ENCODE measurements around the gene MAP3K12. TPM values are rescaled to one million over a fixed set of nuclear protein-coding genes. Genes with fewer than 3 reads are reported as not detected.

Gene MAP3K12
- total and polyA plus RNA-seq, 2 experiments from 2014 or later = 6.6 to 17.9 TPM

- Histone ChIP-seq H3K36me3 (ENCODE audit: insufficient read depth) (peaks cover 28% of the 10 kb centered on the region), H3K9me2 (ENCODE audit: insufficient read depth) (no peaks in the 10 kb centered on the region), H3F3A (replicated peaks; ENCODE audit: low read depth) (peaks cover 24% of the 10 kb centered on the region), H3K4me3 (no peak overlapping the region), H3K27ac (ENCODE audit: low read depth) (peak overlapping the region; percentile 79; the same call in 1 of the 2 replicates), H2AFZ (no peak overlapping the region), H3K79me2 (replicated peaks; ENCODE audit: insufficient read depth) (peaks cover 38% of the 10 kb centered on the region), H3K27me3 (ENCODE audit: insufficient read depth) (no peaks in the 10 kb centered on the region), H3K4me1 (ENCODE audit: insufficient read depth) (peaks cover 9% of the 10 kb centered on the region; the same call in 1 of the 2 replicates), H3K4me2 (no peak overlapping the region), H4K20me1 (replicated peaks; ENCODE audit: insufficient read depth) (peaks cover 33% of the 10 kb centered on the region)
- Mint-ChIP-seq H3K27ac (0 out of 2 replicates have a peak overlapping the region, but pooled peaks have one; percentile 12), H3K36me3 (ENCODE audit: low read depth) (peaks cover 51% of the 10 kb centered on the region), H3K4me1 (peaks cover 29% of the 10 kb centered on the region), H3K4me3 (no peak overlapping the region), H3K9me3 (no peaks in the 10 kb centered on the region), H3K27me3 (ENCODE audit: insufficient read depth, low read depth, poor library complexity) (peaks cover 18% of the 10 kb centered on the region)
- ATAC-seq = no peak
- no peak for DNase-seq (ENCODE audit: low spot score)
- no peak for TF ChIP-seq ZNF462 (CRISPR knock-in tag; IDR thresholded peaks at IDR 0.05)
- no peak for TF ChIP-seq ETS1 (IDR thresholded peaks at IDR 0.05)
- TF ChIP-seq EZH2phosphoT487 (IDR thresholded peaks at IDR 0.05; ENCODE audit: unreplicated experiment) = no peak
- no peak for TF ChIP-seq NANOG (IDR thresholded peaks at IDR 0.05; ENCODE audit: borderline replicate concordance)
- TF ChIP-seq STAT1 (IDR thresholded peaks at IDR 0.05; ENCODE audit: unreplicated experiment) = no peak
- TF ChIP-seq JUNB (IDR thresholded peaks at IDR 0.05; ENCODE audit: unreplicated experiment) = no peak
- TF ChIP-seq POLR2AphosphoS5 (IDR thresholded peaks at IDR 0.05; ENCODE audit: low read depth) = no peak
- no peak for TF ChIP-seq ZNF114 (CRISPR knock-in tag; IDR thresholded peaks at IDR 0.05)
- no peak for TF ChIP-seq EZH2 (IDR thresholded peaks at IDR 0.05; ENCODE audit: low read depth, unreplicated experiment)
- TF ChIP-seq REST (IDR thresholded peaks at IDR 0.05; ENCODE audit: unreplicated experiment) = no peak
- no peak for TF ChIP-seq CREB1 (CRISPR knock-in tag; IDR thresholded peaks at IDR 0.05; ENCODE audit: low read depth)
- no peak for TF ChIP-seq CTCF (conservative IDR thresholded peaks at IDR 0.05; ENCODE audit: low read depth in 2 of 2)
- TF ChIP-seq ZNF331 (CRISPR knock-in tag; IDR thresholded peaks at IDR 0.05; ENCODE audit: low read depth) = no peak
These were observed 48.3 kb downstream of the MAP3K12 start for GRCh38 chr12:53450936-53451335.

Measured in GM23338 (cell line).